Measurements from ENCODE around the gene CYP4F11. TPM values are rescaled to one million over a fixed set of nuclear protein-coding genes. Genes with fewer than 3 reads are reported as not detected.
A peak's percentile ranks its signal among the peaks of the same experiment; 100 is the strongest.

Gene CYP4F11
- total RNA-seq, 1 donor from 2014 or later = not detected

DNA sequence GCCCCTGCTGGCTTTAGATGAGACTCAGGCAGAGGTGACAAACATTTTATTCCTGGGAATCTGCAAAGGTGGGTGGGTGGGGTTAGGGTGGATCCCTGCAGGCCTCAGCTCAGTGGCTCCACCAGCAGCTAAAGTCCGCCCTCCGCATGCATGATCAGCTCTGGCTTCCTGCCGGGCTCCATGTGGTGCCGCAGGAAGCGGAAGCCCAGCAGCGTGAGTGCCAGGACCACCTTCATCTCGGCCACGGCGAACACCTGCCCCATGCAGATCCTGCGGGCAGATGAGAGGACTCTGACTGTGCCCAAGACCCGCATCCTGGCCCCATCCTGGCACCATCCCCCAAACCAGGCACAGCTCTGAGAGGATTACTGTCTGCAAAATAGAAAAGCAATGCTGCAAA is 62.8 kb downstream of the CYP4F11 start:
- H3K36me3 Mint-ChIP-seq (ENCODE audit: low read depth, unreplicated experiment) = no peaks in the 10 kb centered on the region
- H3K4me2 ChIP-seq (ENCODE audit: low read length) = no peak overlapping the region
- no peak overlapping the region for H3K27ac Mint-ChIP-seq (ENCODE audit: unreplicated experiment)
- no peak overlapping the region for H2AFZ ChIP-seq (ENCODE audit: low read depth, low read length)
- no peak overlapping the region for H3K4me3 Mint-ChIP-seq (ENCODE audit: unreplicated experiment)
- H3K27me3 Mint-ChIP-seq (ENCODE audit: low read depth, unreplicated experiment) = no peaks in the 10 kb centered on the region
- DNase-seq (ENCODE audit: low read depth) = no peak
- FAIRE-seq = no peak
- no peak overlapping the region for H3K9ac ChIP-seq (ENCODE audit: low read length)
- H3K79me2 ChIP-seq (ENCODE audit: insufficient read depth, low read length) = no peaks in the 10 kb centered on the region
- no peak overlapping the region for H3K4me3 ChIP-seq (ENCODE audit: insufficient read depth, low read depth, low read length)
- peaks cover 4% of the 10 kb centered on the region for H3K9me3 Mint-ChIP-seq (ENCODE audit: unreplicated experiment)
- no peaks in the 10 kb centered on the region for H3K27me3 ChIP-seq (ENCODE audit: insufficient read depth, low read length)
- TF ChIP-seq, protein P1, sequence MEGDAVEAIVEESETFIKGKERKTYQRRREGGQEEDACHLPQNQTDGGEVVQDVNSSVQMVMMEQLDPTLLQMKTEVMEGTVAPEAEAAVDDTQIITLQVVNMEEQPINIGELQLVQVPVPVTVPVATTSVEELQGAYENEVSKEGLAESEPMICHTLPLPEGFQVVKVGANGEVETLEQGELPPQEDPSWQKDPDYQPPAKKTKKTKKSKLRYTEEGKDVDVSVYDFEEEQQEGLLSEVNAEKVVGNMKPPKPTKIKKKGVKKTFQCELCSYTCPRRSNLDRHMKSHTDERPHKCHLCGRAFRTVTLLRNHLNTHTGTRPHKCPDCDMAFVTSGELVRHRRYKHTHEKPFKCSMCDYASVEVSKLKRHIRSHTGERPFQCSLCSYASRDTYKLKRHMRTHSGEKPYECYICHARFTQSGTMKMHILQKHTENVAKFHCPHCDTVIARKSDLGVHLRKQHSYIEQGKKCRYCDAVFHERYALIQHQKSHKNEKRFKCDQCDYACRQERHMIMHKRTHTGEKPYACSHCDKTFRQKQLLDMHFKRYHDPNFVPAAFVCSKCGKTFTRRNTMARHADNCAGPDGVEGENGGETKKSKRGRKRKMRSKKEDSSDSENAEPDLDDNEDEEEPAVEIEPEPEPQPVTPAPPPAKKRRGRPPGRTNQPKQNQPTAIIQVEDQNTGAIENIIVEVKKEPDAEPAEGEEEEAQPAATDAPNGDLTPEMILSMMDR (IDR thresholded peaks at IDR 0.05; ENCODE audit: insufficient read depth, low read depth, low read length) = no peak
- TF ChIP-seq EZH2 (IDR thresholded peaks at IDR 0.05; ENCODE audit: insufficient read depth, low read length) = no peak
- H3K36me3 ChIP-seq (ENCODE audit: insufficient read depth, low read length) = no peaks in the 10 kb centered on the region
- no peaks in the 10 kb centered on the region for H3K4me1 Mint-ChIP-seq (ENCODE audit: low read depth, unreplicated experiment)
- H3K27ac ChIP-seq (ENCODE audit: low read depth, low read length) = no peak overlapping the region
- H3K9me3 ChIP-seq (ENCODE audit: insufficient read depth, low read depth, low read length) = no peaks in the 10 kb centered on the region
- H3K4me1 ChIP-seq (ENCODE audit: insufficient read depth, low read length) = no peaks in the 10 kb centered on the region
- no peaks in the 10 kb centered on the region for H4K20me1 ChIP-seq (ENCODE audit: insufficient read depth, low read length)

DNA sequence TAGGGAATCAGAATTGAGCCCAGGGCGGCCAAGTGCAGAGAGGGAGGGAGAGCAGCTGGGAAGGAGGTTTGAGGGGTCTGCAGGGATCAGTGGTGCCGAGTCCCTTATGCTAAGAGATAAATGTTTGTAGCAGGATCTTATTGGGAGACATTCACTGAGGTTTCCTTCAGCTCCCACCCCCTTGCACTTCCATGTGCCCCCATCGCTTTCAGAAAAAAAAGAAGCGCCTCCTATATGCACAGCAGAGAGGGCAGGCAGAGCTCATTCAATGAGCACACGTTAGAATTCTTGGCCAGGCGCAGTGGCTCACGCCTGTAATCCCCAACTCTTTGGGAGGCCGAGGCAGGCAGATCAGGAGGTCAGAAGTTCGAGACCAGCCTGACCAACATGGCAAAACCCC is 64.5 kb downstream of the CYP4F11 start:
- Mint-ChIP-seq H3K9me3 (ENCODE audit: unreplicated experiment) (peaks cover 12% of the 10 kb centered on the region), H3K4me1 (ENCODE audit: low read depth, unreplicated experiment) (no peaks in the 10 kb centered on the region), H3K4me3 (ENCODE audit: unreplicated experiment) (no peak overlapping the region), H3K27me3 (ENCODE audit: low read depth, unreplicated experiment) (no peaks in the 10 kb centered on the region), H3K27ac (ENCODE audit: unreplicated experiment) (no peak overlapping the region), H3K36me3 (ENCODE audit: low read depth, unreplicated experiment) (no peaks in the 10 kb centered on the region)
- H3K27ac ChIP-seq (ENCODE audit: low read depth, low read length) = no peak overlapping the region
- TF ChIP-seq EZH2 (IDR thresholded peaks at IDR 0.05; ENCODE audit: insufficient read depth, low read length) = no peak
- TF ChIP-seq, protein P1 (IDR thresholded peaks at IDR 0.05; ENCODE audit: insufficient read depth, low read depth, low read length) = no peak
- H3K9ac ChIP-seq (ENCODE audit: low read length) = no peak overlapping the region
- H3K4me1 ChIP-seq (ENCODE audit: insufficient read depth, low read length) = no peaks in the 10 kb centered on the region
- FAIRE-seq = no peak
- H3K79me2 ChIP-seq (ENCODE audit: insufficient read depth, low read length) = no peaks in the 10 kb centered on the region
- H3K4me2 ChIP-seq (ENCODE audit: low read length) = no peak overlapping the region
- no peak overlapping the region for H3K4me3 ChIP-seq (ENCODE audit: insufficient read depth, low read depth, low read length)
- DNase-seq (ENCODE audit: low read depth) = no peak
- H3K27me3 ChIP-seq (ENCODE audit: insufficient read depth, low read length) = no peaks in the 10 kb centered on the region
- H2AFZ ChIP-seq (ENCODE audit: low read depth, low read length) = no peak overlapping the region
- H3K9me3 ChIP-seq (ENCODE audit: insufficient read depth, low read depth, low read length) = no peaks in the 10 kb centered on the region
- no peaks in the 10 kb centered on the region for H4K20me1 ChIP-seq (ENCODE audit: insufficient read depth, low read length)
- H3K36me3 ChIP-seq (ENCODE audit: insufficient read depth, low read length) = no peaks in the 10 kb centered on the region

DNA sequence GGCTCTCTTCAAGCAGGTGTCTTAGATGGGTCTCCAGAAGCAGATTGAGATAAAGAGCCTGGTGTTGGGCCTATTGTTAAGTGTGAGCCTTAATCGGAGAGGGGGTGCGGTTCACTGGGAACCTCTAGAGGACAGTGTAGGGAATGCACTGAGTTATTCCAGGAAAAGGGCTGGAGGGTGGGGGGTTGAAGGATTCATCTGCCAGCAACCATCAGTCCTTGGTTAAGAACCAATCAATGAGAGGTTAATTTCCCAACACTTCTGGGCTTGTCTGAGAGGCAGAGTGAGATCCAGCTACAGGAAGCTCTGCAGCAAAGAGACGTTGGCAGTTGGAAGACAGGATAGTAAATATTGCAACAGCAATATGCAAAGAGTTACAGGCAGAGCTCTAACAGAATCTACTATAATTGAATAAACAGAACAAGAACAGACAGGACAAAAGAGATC is 65.2 kb downstream of the CYP4F11 start:
- Histone ChIP-seq H2AFZ (ENCODE audit: low read depth, low read length) (no peak overlapping the region), H3K4me3 (ENCODE audit: insufficient read depth, low read depth, low read length) (no peak overlapping the region), H3K79me2 (ENCODE audit: insufficient read depth, low read length) (no peaks in the 10 kb centered on the region), H3K9me3 (ENCODE audit: insufficient read depth, low read depth, low read length) (no peaks in the 10 kb centered on the region), H3K27me3 (ENCODE audit: insufficient read depth, low read length) (no peaks in the 10 kb centered on the region), H3K4me1 (ENCODE audit: insufficient read depth, low read length) (no peaks in the 10 kb centered on the region), H3K36me3 (ENCODE audit: insufficient read depth, low read length) (no peaks in the 10 kb centered on the region), H3K4me2 (ENCODE audit: low read length) (no peak overlapping the region), H3K9ac (ENCODE audit: low read length) (no peak overlapping the region), H4K20me1 (ENCODE audit: insufficient read depth, low read length) (no peaks in the 10 kb centered on the region), H3K27ac (ENCODE audit: low read depth, low read length) (no peak overlapping the region)
- peaks cover 15% of the 10 kb centered on the region for H3K9me3 Mint-ChIP-seq (ENCODE audit: unreplicated experiment)
- no peak overlapping the region for H3K4me3 Mint-ChIP-seq (ENCODE audit: unreplicated experiment)
- no peaks in the 10 kb centered on the region for H3K36me3 Mint-ChIP-seq (ENCODE audit: low read depth, unreplicated experiment)
- TF ChIP-seq, protein P1 (IDR thresholded peaks at IDR 0.05; ENCODE audit: insufficient read depth, low read depth, low read length) = peak; percentile 28
- TF ChIP-seq EZH2 (IDR thresholded peaks at IDR 0.05; ENCODE audit: insufficient read depth, low read length) = no peak
- DNase-seq (ENCODE audit: low read depth) (no peak), FAIRE-seq (no peak)
- H3K27me3 Mint-ChIP-seq (ENCODE audit: low read depth, unreplicated experiment) = no peaks in the 10 kb centered on the region
- H3K27ac Mint-ChIP-seq (ENCODE audit: unreplicated experiment) = no peak overlapping the region
- H3K4me1 Mint-ChIP-seq (ENCODE audit: low read depth, unreplicated experiment) = no peaks in the 10 kb centered on the region
